HG03571 (cell line): Measurements from ENCODE around the gene LY6G6D.

ENCODE experiments used
- ATAC-seq: cut with Tn5 transposase; IDR thresholded peaks from one replicate; pipeline ENCODE4 v1.9.1; 2021; ENCODE audit not compliant: unreplicated experiment

Gene LY6G6D

GRCh38 chr6:31761343-31761742, 46.2 kb downstream of the LY6G6D start:
- ATAC-seq = no peak

DNA sequence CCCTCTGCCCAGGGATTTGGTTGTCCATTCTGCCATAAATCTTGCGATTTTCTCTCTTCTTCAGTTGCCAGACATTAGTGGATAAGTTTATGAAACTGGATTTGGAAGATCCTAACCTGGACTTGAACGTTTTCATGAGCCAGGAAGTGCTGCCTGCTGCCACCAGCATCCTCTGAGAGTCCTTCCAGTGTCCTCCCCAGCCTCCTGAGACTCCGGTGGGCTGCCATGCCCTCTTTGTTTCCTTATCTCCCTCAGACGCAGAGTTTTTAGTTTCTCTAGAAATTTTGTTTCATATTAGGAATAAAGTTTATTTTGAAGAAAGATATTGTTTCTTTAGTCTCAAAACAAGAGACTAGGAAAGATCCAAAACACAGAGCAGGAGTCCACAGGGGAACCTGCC, 47.2 kb downstream of the LY6G6D start, which contains the start of gene SAPCD1:
TSS of gene SAPCD1 (plus strand) at position 301 of the 400 bp plus-strand sequence. CDS start 399 bp downstream, outside the sequence.
- no peak for ATAC-seq

DNA sequence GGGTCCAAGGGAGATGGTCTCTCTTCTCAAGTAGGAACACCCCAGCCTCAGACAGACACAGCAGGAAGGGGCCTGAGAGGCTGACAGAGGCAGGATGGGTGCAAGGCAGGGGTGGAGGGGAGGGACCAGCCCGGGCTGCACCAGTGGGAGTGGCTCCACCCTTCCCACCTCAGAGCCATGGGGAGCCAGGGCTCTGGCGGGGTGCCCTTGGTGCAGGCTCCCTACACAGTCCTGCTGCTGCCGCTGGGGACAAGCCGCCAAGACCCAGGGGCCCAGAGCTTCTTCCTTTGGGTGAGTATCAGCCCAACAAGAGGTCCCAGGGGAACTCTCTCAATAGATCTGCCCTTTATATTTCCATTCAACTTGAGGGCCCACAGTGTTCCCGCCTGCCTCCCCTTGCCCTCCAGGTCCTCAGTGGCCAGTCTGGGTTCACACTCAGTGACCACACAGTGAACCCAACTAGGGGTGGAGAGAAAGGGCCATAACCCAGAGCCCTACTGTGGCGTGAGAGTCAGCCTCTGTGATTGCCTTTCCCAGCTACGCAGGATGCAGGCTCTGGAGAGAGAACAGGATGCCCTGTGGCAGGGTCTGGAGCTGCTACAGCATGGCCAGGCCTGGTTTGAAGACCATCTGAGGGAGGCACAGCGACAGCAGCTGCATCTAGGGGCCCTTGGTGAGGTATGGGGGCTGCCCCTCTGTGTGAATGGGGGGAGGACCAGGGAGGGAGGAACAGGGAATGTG, 47.9 kb downstream of the LY6G6D start:
- ATAC-seq = no peak

GRCh38 chr6:31763619-31763940, 48.4 kb downstream of the LY6G6D start:
- ATAC-seq = no peak

DNA sequence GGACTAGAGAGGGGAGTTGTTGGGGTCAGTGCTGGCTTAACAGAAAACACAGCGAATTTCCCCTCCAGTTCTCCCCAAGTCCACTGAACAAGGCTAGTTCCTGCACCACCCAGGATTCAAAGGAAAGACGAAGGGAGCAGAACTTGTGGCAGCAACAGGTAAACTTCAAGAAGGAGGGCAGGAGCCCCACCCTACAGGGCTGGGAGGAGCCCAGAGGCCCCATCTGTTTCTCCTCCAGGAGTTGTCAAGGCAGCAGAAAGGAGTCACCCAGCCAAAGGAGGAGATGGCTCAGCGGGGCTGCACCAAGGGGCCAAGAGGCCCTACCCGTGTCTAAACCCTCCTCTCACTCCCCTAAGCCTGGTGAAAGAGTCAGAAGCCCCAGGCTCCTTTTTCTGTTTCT, 49.0 kb downstream of the LY6G6D start:
- ATAC-seq = no peak

- ATAC-seq = no peak
These were observed 50.4 kb downstream of the LY6G6D start for GRCh38 chr6:31765559-31765909.

DNA sequence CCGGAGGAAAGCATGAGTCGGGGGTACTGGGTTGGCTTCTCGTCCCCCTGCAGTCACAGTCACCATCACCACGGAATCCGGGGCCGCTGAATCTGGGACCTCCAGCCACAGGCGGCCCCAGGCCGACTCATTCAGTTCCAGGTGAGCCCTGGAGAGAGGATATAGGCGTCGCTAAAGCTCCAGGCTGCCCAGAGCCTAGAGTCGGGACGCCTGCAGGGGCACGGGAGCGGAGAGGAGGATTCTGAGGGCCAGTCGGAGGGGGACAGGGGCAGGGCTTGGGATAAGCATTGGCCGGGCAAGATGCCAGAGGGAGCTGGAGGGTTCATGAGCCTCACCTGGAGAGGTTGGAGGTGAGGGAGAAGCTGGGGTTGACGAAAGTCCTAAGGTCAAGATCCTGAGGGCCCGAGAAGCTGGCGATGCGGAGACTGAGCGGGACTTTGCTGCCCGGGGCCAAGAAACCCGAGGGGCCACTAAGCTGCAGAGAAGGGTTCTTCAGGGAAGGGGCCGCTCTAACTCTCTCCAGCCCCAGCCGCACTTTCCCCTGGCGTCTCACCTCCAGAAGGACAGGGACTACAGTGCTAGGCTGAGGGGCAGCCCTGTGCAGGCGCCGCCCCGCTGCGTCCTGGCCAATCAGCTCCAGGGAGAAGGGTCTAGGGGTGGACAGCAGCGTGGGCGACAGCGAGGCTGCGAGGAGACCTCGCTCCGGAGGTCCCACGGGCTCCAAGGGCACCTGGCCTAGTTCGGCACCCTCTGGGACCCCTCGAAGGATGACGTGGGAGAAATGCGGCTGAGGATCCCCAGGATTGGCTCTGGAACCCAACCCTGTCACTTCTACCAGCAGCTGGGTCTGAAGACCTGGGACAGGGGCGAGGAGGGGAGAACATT, 51.0 kb downstream of the LY6G6D start:
- no peak for ATAC-seq

DNA sequence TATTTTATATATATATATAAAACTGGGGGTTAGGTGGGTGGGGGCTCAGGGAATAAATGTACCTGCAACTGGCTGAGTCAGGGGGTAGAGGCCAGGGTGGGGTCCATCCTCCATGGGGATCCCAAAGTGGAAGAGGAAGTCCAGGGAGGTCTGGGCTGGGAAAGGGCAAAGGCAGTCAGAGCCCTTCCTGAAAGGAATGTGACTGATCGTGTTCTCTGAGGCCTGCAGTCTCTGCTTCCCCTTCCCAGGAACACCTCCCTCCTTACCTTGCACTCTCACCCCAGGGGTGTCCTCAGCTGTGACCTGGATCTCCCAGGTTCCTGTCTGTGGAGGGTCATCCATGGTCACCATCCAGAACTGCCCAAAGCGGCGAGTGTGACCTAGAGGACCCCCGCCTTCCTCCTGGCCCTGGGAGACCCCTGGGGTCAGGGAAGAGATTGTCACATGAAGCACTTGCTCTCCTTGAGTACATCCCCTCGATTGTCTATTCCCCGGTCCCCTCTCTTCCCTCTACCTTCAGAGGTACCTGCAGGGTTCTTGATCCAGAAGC, 52.0 kb downstream of the LY6G6D start:
- ATAC-seq = no peak
